K562 (cell line): ENCODE measurements around the gene DTNB. TPM values are rescaled to one million over a fixed set of nuclear protein-coding genes. Genes with fewer than 3 reads are reported as not detected.

Experiments used
- ATAC-seq: fragments of 200-7000 bp; cut with Tn5 transposase; 3 replicates; pipeline ENCODE4 v1.9.1; 2020; ENCODE audit warnings: moderate library complexity
- BruUV-seq: library from RNA; stranded (reverse); fragments of 400-500 nt; replicated peaks from 2 replicates; lab custom pipeline; 2021; lab: Mats Ljungman, UMichigan
- CTCF ChIA-PET: fragments of 300-600 bp; formaldehyde crosslinking; extraction: SDS; loops from one replicate; lab custom pipeline; 2021; ENCODE audit warnings: low intra/inter-chr PET ratio; lab: Yijun Ruan, JAX
- POLR2A ChIA-PET: fragments of 300-600, 350-650 bp; sonication (Branson Sonifier 250); formaldehyde crosslinking; extraction: SDS; loops from one replicate; lab custom pipeline; 2021; ENCODE audit warnings: antibody characterized with exemption, inconsistent platforms; lab: Yijun Ruan, JAX
- DNase-seq, 4 experiments: peaks; one replicate each; pipeline versions ENCODE4 v3.0.0 to v3.0.0-alpha.2; 2011 to 2018; ENCODE audit warnings: low spot score in 3 of 4, mixed read lengths in 3 of 4; ENCODE audit errors: extremely low read depth in 1 of 4
- FAIRE-seq: peaks from 2 replicates; lab custom pipeline; 2011; peaks lifted over from hg19 to GRCh38; lab: Jason Lieb, UNC
- H2AFZ ChIP-seq: 2 replicates; pipeline ENCODE4 v1.6.0; 2011; ENCODE audit warnings: low read depth, low read length, control low read depth, inconsistent platforms
- H3K27ac ChIP-seq: fragments of 200-600 bp; 3 replicates; pipeline ENCODE4 v1.8.0; 2011; ENCODE audit warnings: low read depth, mild to moderate bottlenecking, control low read depth, inconsistent platforms, low read length, moderate library complexity, mixed read lengths; ENCODE audit errors: extremely low read depth
- H3K27me3 ChIP-seq, 2 experiments: fragments of 300-600 bp in 1 of 2; 2 replicates in 1 of 2; 3 replicates in 1 of 2; pipeline versions ENCODE4 v1.6.0 to v1.8.0; 2011; ENCODE audit warnings: inconsistent platforms in 2 of 2, low read length in 2 of 2, mild to moderate bottlenecking in 1 of 2, mixed read lengths in 1 of 2, moderate library complexity in 1 of 2; ENCODE audit not compliant: control insufficient read depth in 2 of 2, insufficient read depth in 2 of 2
- H3K36me3 ChIP-seq: fragments of 300-600 bp; 3 replicates; pipeline ENCODE4 v1.8.0; 2011; ENCODE audit warnings: mild to moderate bottlenecking, low read length, inconsistent platforms; ENCODE audit not compliant: control insufficient read depth, insufficient read depth
- H3K4me1 ChIP-seq, 2 experiments: fragments of 200-600 bp in 1 of 2; replicated peaks in 1 of 2; 2 replicates in 1 of 2; 3 replicates in 1 of 2; pipeline versions ENCODE4 v1.5.1 to v1.8.0; 2011; ENCODE audit warnings: inconsistent platforms in 2 of 2, low read length in 2 of 2, mild to moderate bottlenecking in 1 of 2, mixed read lengths in 1 of 2, moderate library complexity in 1 of 2; ENCODE audit not compliant: control insufficient read depth in 2 of 2, insufficient read depth in 2 of 2
- H3K4me2 ChIP-seq: 2 replicates; pipeline ENCODE4 v1.6.1; 2011; ENCODE audit warnings: low read length, control low read depth, inconsistent platforms, mixed read lengths; ENCODE audit not compliant: insufficient read depth
- H3K4me3 ChIP-seq: fragments of 200-600 bp; sonication (generic), shearing (Covaris generic); 2 replicates; pipeline ENCODE4 v1.5.1; 2016; ENCODE audit warnings: control low read depth, inconsistent platforms
- H3K79me2 ChIP-seq: fragments of 200-600 bp; 3 replicates; pipeline ENCODE4 v1.8.0; 2011; ENCODE audit warnings: low read length, inconsistent platforms; ENCODE audit not compliant: control insufficient read depth, insufficient read depth
- H3K9ac ChIP-seq, 2 experiments: 2 replicates each; pipeline versions ENCODE4 v1.6.0 to v1.6.1; 2011; ENCODE audit warnings: low read depth in 2 of 2, low read length in 2 of 2, control low read depth in 1 of 2, inconsistent platforms in 1 of 2, mild to moderate bottlenecking in 1 of 2, mixed read lengths in 1 of 2; ENCODE audit not compliant: insufficient read depth in 1 of 2
- H3K9me1 ChIP-seq: one replicate; pipeline ENCODE4 v1.6.0; 2011; ENCODE audit warnings: inconsistent platforms, mild to moderate bottlenecking, low read length, moderate library complexity; ENCODE audit not compliant: control insufficient read depth, insufficient read depth
- H3K9me3 ChIP-seq: replicated peaks from 2 replicates; pipeline ENCODE4 v1.5.1; 2011; ENCODE audit warnings: low read depth, low read length, inconsistent platforms; ENCODE audit not compliant: control insufficient read depth, insufficient read depth
- H4K20me1 ChIP-seq: replicated peaks from 2 replicates; pipeline ENCODE4 v1.6.1; 2011; ENCODE audit warnings: low read length, inconsistent platforms, mixed read lengths; ENCODE audit not compliant: control insufficient read depth, insufficient read depth
- BACH1 ChIP-seq: fragments of 200-800 bp; sonication (Bioruptor generic); IDR thresholded peaks from 2 replicates; pipeline ENCODE4 v1.6.1; 2016; ENCODE audit warnings: missing genetic modification characterization, missing compliant biosample characterization
- BCOR ChIP-seq: fragments of 450-650 bp; IDR thresholded peaks from 2 replicates; pipeline ENCODE4 v1.6.1; 2016
- CREB1 ChIP-seq, 2 experiments: sonication (generic) in 1 of 2; formaldehyde crosslinking in 1 of 2; IDR thresholded peaks; 2 replicates each; pipeline versions ENCODE4 v1.6.1 to v1.8.0; 2012 to 2022; ENCODE audit warnings: inconsistent platforms in 1 of 2, mild to moderate bottlenecking in 1 of 2, missing genetic modification reagents in 1 of 2, moderate library complexity in 1 of 2
- ELF4 ChIP-seq: fragments of 450-650 bp; formaldehyde crosslinking; IDR thresholded peaks from 2 replicates; pipeline ENCODE4 v1.4.0; 2022; ENCODE audit warnings: missing genetic modification characterization
- MAFK ChIP-seq: IDR thresholded peaks from 2 replicates; pipeline ENCODE4 v1.6.1; 2011; ENCODE audit warnings: low read length, improper control_type of control experiment
- NRF1 ChIP-seq, 2 experiments: fragments of 450-650 bp; IDR thresholded peaks in 1 of 2; conservative IDR thresholded peaks in 1 of 2; 2 replicates each; pipeline ENCODE4 v1.6.1; 2014; ENCODE audit warnings: mild to moderate bottlenecking in 2 of 2
- OTX1 ChIP-seq: fragments of 450-650 bp; formaldehyde crosslinking; IDR thresholded peaks from 2 replicates; pipeline ENCODE4 v1.4.0; 2022; ENCODE audit warnings: mild to moderate bottlenecking
- POLR2B ChIP-seq: fragments of 450-650 bp; IDR thresholded peaks from 2 replicates; pipeline ENCODE4 v1.6.1; 2018; ENCODE audit warnings: low read depth; ENCODE audit not compliant: partially characterized antibody
- ZNF165 ChIP-seq: fragments of 250-450 bp; sonication (Bioruptor Pico); IDR thresholded peaks from 2 replicates; pipeline ENCODE4 v1.4.0; 2020; ENCODE audit warnings: borderline replicate concordance
- WGBS: fragments of 100-300 bp; shearing (Covaris generic); methylation state at CpG from one replicate; pipeline ENCODE4 v1.1.6; 2016; ENCODE audit warnings: low coverage, mixed read lengths; ENCODE audit not compliant: insufficient coverage; ENCODE audit errors: missing lambda C conversion rate; 5-methylcytosine and 5-hydroxymethylcytosine counted together
- in situ Hi-C: fragments of 300-500 bp; cut with MboI; formaldehyde crosslinking; loops from 4 replicates; pipeline ENCODE4 v1.15.0; 2018; ENCODE audit warnings: inconsistent platforms, mixed read lengths
- intact Hi-C: fragments of 100-400 bp; cut with micrococcal nuclease; formaldehyde crosslinking; loops from 2 replicates; pipeline ENCODE4 v1.14.2; 2022
- polyA plus RNA-seq, 8 experiments: library from polyadenylated mRNA; depleted of rRNA in 4 of 8; stranded (reverse) in 5 of 8; unstranded in 3 of 8; fragments of >200 nt; fragmentation: Nextera tagmentation in 2 of 8; fragmentation: Illumina TruSeq in 1 of 8; extraction: Ambion mirVana in 2 of 8; extraction: Trizol in 1 of 8; gene quantifications; 2 replicates each; pipeline versions ENCODE4 v1.2.1 to v1.2.3, GENCODE V29; 2011 to 2014; ENCODE audit warnings: inconsistent platforms in 1 of 8, missing spikeins in 1 of 8
- total RNA-seq, 7 experiments: library from RNA; depleted of rRNA in 6 of 7; stranded (reverse); fragments of >200 nt in 6 of 7; fragmentation: Illumina TruSeq in 2 of 7; extraction: Trizol in 2 of 7; gene quantifications; 2 replicates each; pipeline versions ENCODE4 v1.2.1 to v1.2.3, GENCODE V29; 2011 to 2021; ENCODE audit warnings: low replicate concordance in 1 of 7
- TF ChIP-seq, protein P1 (sequence below): fragments of 250-450 bp; sonication (Bioruptor Pico); IDR thresholded peaks from 2 replicates; pipeline ENCODE4 v1.4.0; 2020; ENCODE audit warnings: mild to moderate bottlenecking
- TF ChIP-seq, protein P2 (sequence below): fragments of 450-650 bp; IDR thresholded peaks from one replicate; pipeline ENCODE4 v1.6.1; 2018; ENCODE audit warnings: mild to moderate bottlenecking, moderate library complexity; ENCODE audit not compliant: partially characterized antibody
- TF ChIP-seq, protein P3 (sequence below), 3 experiments: IDR thresholded peaks in 2 of 3; conservative IDR thresholded peaks in 1 of 3; 2 replicates each; pipeline ENCODE4 v1.5.1; 2011 to 2012; ENCODE audit warnings: low read length in 3 of 3, mild to moderate bottlenecking in 3 of 3, control low read depth in 2 of 3, improper control_type of control experiment in 1 of 3, inconsistent platforms in 1 of 3, low read depth in 1 of 3, mixed read lengths in 1 of 3, moderate library complexity in 1 of 3; ENCODE audit not compliant: insufficient read depth in 2 of 3

The DTNB gene
- total and polyA plus RNA-seq, 9 of the 15 experiments (the other 6 are each of a cell fraction or from before 2014, with no cell fraction given) = 0.18 to 2.0 (median 0.77) TPM; not detected in 2

DNA sequence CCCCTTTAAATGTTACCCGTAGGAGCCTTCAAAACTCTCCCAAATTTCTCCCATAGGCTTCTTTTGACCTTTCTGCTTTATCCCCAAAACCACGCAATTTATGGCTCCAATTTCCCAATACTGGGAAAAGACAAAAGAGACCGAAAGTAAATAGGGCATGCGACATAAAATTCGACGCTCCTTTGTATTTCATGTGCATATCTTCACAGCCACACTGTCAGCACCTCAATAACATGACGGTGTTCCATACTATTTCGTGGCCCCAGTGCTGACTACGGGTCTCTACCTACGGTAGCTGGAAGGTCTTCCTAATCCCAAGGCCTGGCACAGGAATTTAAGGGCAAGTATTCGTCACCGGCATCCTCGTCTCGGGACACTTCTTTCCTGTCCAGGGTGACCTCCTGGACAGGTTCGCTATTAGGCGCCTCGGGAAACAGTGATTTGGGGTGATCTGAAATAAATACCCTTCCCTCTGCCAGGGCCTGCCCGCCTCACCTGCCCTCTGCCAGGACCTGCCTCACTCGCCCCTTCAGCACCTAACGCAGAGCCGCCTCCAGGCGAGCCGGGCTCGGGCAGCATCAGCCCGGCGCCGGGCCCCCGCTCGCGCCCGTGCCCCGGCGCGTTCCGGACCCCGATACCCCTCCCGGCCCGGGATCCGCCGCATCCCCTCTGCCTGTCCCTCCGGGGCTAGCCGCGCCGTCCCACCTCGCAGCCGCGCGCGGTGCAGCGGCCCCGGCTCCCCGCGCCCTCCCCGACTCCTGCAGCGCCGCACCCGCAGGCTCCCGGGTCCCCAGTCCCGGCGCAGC is 680 bp downstream of the DTNB start:
- 61% methylated on average over 18 of the region's 60 CpGs for WGBS
- peak overlapping the region; percentile 46 for H3K4me3 ChIP-seq
- H3K9me3 ChIP-seq = no peaks in the 10 kb centered on the region
- peaks cover 0 to 13% of the 10 kb centered on the region in 2 experiments; a peak in 2 of 5 replicates for H3K4me1 ChIP-seq
- ATAC-seq (peak; percentile 84; the same call in 2 of the 3 replicates), FAIRE-seq (no peak), DNase-seq (no peak)
- H3K27me3 ChIP-seq = peaks cover 10 to 39% of the 10 kb centered on the region in 2 experiments
- H3K4me2 ChIP-seq = peak overlapping the region; percentile 69; the same call in 1 of the 2 replicates
- no peaks in the 10 kb centered on the region for H4K20me1 ChIP-seq
- no peaks in the 10 kb centered on the region for H3K9me1 ChIP-seq
- BruUV-seq = no TSS peak
- ChIA-PET CTCF (no interaction called here), POLR2A (interaction anchor here (1.0 kb wide), 2 partner anchors 23 to 64 kb away, joined by 3 to 4 read pairs; no protein-coding TSS in a partner anchor)
- peak overlapping the region; percentile 95 for H2AFZ ChIP-seq
- in situ Hi-C loops = no loop called here
- TF ChIP-seq, protein P1, sequence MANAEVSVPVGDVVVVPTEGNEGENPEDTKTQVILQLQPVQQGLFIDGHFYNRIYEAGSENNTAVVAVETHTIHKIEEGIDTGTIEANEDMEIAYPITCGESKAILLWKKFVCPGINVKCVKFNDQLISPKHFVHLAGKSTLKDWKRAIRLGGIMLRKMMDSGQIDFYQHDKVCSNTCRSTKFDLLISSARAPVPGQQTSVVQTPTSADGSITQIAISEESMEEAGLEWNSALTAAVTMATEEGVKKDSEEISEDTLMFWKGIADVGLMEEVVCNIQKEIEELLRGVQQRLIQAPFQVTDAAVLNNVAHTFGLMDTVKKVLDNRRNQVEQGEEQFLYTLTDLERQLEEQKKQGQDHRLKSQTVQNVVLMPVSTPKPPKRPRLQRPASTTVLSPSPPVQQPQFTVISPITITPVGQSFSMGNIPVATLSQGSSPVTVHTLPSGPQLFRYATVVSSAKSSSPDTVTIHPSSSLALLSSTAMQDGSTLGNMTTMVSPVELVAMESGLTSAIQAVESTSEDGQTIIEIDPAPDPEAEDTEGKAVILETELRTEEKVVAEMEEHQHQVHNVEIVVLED (CRISPR knock-in tag) = no peak
- TF ChIP-seq CREB1 (IDR thresholded peaks at IDR 0.05) (no peak), CREB1 (CRISPR knock-in tag; IDR thresholded peaks at IDR 0.05) (no peak), POLR2B (no peak), OTX1 (CRISPR knock-in tag) (no peak), BACH1 (tag) (no peak), ZNF165 (CRISPR knock-in tag) (no peak), MAFK (no peak), ELF4 (CRISPR knock-in tag) (no peak), NRF1 (conservative IDR thresholded peaks at IDR 0.05 in 1 of 2, IDR thresholded peaks at IDR 0.05 in 1 of 2) (no peak), BCOR (no peak)
- TF ChIP-seq, protein P2, sequence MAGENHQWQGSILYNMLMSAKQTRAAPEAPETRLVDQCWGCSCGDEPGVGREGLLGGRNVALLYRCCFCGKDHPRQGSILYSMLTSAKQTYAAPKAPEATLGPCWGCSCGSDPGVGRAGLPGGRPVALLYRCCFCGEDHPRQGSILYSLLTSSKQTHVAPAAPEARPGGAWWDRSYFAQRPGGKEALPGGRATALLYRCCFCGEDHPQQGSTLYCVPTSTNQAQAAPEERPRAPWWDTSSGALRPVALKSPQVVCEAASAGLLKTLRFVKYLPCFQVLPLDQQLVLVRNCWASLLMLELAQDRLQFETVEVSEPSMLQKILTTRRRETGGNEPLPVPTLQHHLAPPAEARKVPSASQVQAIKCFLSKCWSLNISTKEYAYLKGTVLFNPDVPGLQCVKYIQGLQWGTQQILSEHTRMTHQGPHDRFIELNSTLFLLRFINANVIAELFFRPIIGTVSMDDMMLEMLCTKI = no peak
- TF ChIP-seq, protein P3, sequence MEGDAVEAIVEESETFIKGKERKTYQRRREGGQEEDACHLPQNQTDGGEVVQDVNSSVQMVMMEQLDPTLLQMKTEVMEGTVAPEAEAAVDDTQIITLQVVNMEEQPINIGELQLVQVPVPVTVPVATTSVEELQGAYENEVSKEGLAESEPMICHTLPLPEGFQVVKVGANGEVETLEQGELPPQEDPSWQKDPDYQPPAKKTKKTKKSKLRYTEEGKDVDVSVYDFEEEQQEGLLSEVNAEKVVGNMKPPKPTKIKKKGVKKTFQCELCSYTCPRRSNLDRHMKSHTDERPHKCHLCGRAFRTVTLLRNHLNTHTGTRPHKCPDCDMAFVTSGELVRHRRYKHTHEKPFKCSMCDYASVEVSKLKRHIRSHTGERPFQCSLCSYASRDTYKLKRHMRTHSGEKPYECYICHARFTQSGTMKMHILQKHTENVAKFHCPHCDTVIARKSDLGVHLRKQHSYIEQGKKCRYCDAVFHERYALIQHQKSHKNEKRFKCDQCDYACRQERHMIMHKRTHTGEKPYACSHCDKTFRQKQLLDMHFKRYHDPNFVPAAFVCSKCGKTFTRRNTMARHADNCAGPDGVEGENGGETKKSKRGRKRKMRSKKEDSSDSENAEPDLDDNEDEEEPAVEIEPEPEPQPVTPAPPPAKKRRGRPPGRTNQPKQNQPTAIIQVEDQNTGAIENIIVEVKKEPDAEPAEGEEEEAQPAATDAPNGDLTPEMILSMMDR (IDR thresholded peaks at IDR 0.05 in 2 of 3, conservative IDR thresholded peaks at IDR 0.05 in 1 of 3; ENCODE audit: insufficient read depth in 2 of 3, low read depth in 1 of 3, low read length in 3 of 3) = no peak
- peak overlapping the region in 1 of 2 experiments; percentile 90; a peak in 2 of 4 replicates for H3K9ac ChIP-seq
- H3K27ac ChIP-seq = no peak overlapping the region
- no peaks in the 10 kb centered on the region for H3K79me2 ChIP-seq
- no peaks in the 10 kb centered on the region for H3K36me3 ChIP-seq
- intact Hi-C loops = no loop called here
